ENCODE results near the gene NUDT6. TPM values are rescaled to one million over a fixed set of nuclear protein-coding genes. Genes with fewer than 3 reads are reported as not detected.

Gene NUDT6
- total and polyA plus RNA-seq, 2 donors from 2014 or later = 10.1 to 32.4 TPM

DNA sequence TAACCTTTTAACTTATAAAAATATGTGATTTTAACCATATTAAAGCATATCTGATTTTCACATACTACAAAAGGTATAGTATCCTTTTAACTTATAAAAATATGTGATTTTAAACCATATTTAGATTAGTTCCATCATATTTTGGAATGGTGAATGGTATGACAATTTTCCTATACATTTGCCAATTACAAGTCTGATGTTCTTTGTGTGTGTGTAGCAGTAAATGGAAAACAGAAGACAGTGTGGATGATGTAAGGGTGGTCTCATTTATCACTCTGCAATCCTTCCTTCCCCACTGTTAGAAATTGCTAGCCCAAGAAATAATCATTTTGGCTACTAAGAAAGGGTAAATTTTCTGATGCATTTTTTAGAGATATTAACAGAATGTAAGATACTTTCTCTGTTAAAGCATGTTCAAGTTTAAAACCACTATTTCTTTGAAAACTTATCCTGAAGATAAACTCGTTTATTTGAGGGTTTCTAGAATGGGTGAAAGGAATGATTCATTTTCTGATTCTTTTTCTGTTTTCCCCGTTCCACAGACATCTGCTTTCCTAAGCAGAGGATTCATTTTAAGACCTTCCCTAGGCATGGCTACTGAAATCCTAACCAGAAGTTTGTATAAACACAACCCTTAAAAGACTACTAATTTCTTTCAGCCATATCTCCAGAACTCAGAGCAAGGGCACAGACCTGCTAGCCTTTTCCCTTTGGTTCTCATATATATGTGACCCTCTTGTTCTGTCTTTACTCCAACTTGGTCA lies 21.0 kb downstream of the NUDT6 start:
- H3K4me1 ChIP-seq (ENCODE audit: control insufficient read depth in 2 of 3, insufficient read depth in 2 of 3, low read depth in 1 of 3, low read length in 3 of 3) = no peaks in the 10 kb centered on the region
- TF ChIP-seq, protein P1, sequence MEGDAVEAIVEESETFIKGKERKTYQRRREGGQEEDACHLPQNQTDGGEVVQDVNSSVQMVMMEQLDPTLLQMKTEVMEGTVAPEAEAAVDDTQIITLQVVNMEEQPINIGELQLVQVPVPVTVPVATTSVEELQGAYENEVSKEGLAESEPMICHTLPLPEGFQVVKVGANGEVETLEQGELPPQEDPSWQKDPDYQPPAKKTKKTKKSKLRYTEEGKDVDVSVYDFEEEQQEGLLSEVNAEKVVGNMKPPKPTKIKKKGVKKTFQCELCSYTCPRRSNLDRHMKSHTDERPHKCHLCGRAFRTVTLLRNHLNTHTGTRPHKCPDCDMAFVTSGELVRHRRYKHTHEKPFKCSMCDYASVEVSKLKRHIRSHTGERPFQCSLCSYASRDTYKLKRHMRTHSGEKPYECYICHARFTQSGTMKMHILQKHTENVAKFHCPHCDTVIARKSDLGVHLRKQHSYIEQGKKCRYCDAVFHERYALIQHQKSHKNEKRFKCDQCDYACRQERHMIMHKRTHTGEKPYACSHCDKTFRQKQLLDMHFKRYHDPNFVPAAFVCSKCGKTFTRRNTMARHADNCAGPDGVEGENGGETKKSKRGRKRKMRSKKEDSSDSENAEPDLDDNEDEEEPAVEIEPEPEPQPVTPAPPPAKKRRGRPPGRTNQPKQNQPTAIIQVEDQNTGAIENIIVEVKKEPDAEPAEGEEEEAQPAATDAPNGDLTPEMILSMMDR (IDR thresholded peaks at IDR 0.05; ENCODE audit: borderline replicate concordance, extremely low read depth, insufficient read depth) = no peak
- no peaks in the 10 kb centered on the region for H3K36me3 ChIP-seq (ENCODE audit: control insufficient read depth in 2 of 3, insufficient read depth in 3 of 3, low read length in 3 of 3)
- no peak overlapping the region for H3K27ac ChIP-seq (ENCODE audit: low read depth in 2 of 2, low read length in 2 of 2)
- H3K9me3 ChIP-seq (ENCODE audit: control insufficient read depth in 2 of 3, insufficient read depth in 1 of 3, low read length in 3 of 3) = no peaks in the 10 kb centered on the region
- H3K27me3 ChIP-seq (ENCODE audit: control insufficient read depth, insufficient read depth, low read length) = no peaks in the 10 kb centered on the region
- H3K9ac ChIP-seq (ENCODE audit: low read length in 3 of 3) = no peak overlapping the region
- H3K4me3 ChIP-seq (ENCODE audit: low read length in 3 of 3) = no peak overlapping the region
- no peak for DNase-seq
- no peak for FAIRE-seq
- intact Hi-C loops (cut with DNase I) = no loop called here

DNA sequence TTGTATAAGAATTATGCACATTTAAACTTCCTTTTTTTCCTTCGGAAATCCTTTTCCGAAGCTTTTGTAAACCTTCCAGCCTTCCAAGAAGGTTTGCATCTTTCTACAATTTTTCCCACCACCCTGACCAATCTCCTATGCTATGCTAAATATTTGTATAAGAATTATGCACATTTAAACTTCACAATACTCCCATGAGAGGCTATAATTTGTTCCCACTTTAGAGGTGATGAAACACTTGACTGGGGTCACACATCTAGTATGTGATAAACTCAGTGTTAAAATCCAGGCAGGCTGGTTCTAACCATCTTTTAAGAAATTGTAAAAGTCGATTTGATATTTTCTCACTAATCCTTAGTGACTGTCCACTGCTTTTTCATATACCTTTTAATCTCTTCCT lies 22.1 kb downstream of the NUDT6 start:
- Histone ChIP-seq H3K4me1 (ENCODE audit: control insufficient read depth in 2 of 3, insufficient read depth in 2 of 3, low read depth in 1 of 3, low read length in 3 of 3) (no peaks in the 10 kb centered on the region), H3K9ac (ENCODE audit: low read length in 3 of 3) (no peak overlapping the region)
- no peak for FAIRE-seq

DNA sequence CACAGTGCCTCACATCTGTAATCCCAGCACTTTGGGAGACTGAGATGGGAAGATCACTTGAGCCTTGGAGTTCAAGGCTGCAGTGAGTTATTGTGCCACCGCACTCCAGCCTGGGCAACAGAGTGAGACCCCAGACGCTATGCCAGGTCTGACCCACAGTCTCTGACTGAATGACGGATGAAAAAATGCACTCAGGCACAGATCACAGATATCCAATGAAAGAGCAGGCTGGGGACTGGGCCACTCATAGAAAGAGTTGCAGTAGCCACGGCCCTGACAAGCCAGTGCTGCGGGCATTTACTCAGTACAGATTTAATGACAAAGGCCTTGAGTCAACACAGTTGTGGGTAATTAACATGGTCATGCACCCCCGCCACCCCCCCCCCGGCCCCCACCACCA lies 22.7 kb downstream of the NUDT6 start:
- DNase-seq (no peak), FAIRE-seq (no peak)
- Histone ChIP-seq H3K36me3 (ENCODE audit: control insufficient read depth in 2 of 3, insufficient read depth in 3 of 3, low read length in 3 of 3) (no peaks in the 10 kb centered on the region), H3K9ac (ENCODE audit: low read length in 3 of 3) (no peak overlapping the region), H3K27me3 (ENCODE audit: control insufficient read depth, insufficient read depth, low read length) (no peaks in the 10 kb centered on the region), H3K9me3 (ENCODE audit: control insufficient read depth in 2 of 3, insufficient read depth in 1 of 3, low read length in 3 of 3) (no peaks in the 10 kb centered on the region), H3K27ac (ENCODE audit: low read depth in 2 of 2, low read length in 2 of 2) (no peak overlapping the region), H3K4me3 (ENCODE audit: low read length in 3 of 3) (no peak overlapping the region), H3K4me1 (ENCODE audit: control insufficient read depth in 2 of 3, insufficient read depth in 2 of 3, low read depth in 1 of 3, low read length in 3 of 3) (no peaks in the 10 kb centered on the region)
- intact Hi-C loops (cut with DNase I) = no loop called here
- TF ChIP-seq, protein P1 (IDR thresholded peaks at IDR 0.05; ENCODE audit: borderline replicate concordance, extremely low read depth, insufficient read depth) = no peak

More for the DNA sequence above, 22.1 kb downstream of the NUDT6 start:
- H3K27ac ChIP-seq (ENCODE audit: low read depth in 2 of 2, low read length in 2 of 2) = no peak overlapping the region
- no peaks in the 10 kb centered on the region for H3K9me3 ChIP-seq (ENCODE audit: control insufficient read depth in 2 of 3, insufficient read depth in 1 of 3, low read length in 3 of 3)
- intact Hi-C loops (cut with DNase I) = no loop called here
- no peaks in the 10 kb centered on the region for H3K36me3 ChIP-seq (ENCODE audit: control insufficient read depth in 2 of 3, insufficient read depth in 3 of 3, low read length in 3 of 3)
- TF ChIP-seq, protein P1 (IDR thresholded peaks at IDR 0.05; ENCODE audit: borderline replicate concordance, extremely low read depth, insufficient read depth) = no peak
- no peaks in the 10 kb centered on the region for H3K27me3 ChIP-seq (ENCODE audit: control insufficient read depth, insufficient read depth, low read length)
- DNase-seq = no peak
- no peak overlapping the region for H3K4me3 ChIP-seq (ENCODE audit: low read length in 3 of 3)

All from kidney (tissue), 14 donors.